Urinary bladder (tissue), 4 donors: ENCODE data around the gene CD86. TPM values are rescaled to one million over a fixed set of nuclear protein-coding genes. Genes with fewer than 3 reads are reported as not detected.

Experiments
- DNase-seq: peaks from one replicate; pipeline ENCODE4 v3.0.0-alpha.2; 2015; ENCODE audit errors: extremely low spot score
- H3K27ac ChIP-seq: one replicate; pipeline ENCODE4 v1.5.1; 2013; ENCODE audit warnings: low read depth, mild to moderate bottlenecking, moderate library complexity
- H3K36me3 ChIP-seq: one replicate; pipeline ENCODE4 v1.6.1; 2013; ENCODE audit warnings: mild to moderate bottlenecking, moderate library complexity; ENCODE audit not compliant: insufficient read depth
- H3K4me1 ChIP-seq: one replicate; pipeline ENCODE4 v1.6.1; 2013; ENCODE audit warnings: mild to moderate bottlenecking, moderate library complexity; ENCODE audit not compliant: insufficient read depth
- H3K4me3 ChIP-seq: one replicate; pipeline ENCODE4 v1.5.1; 2013; ENCODE audit warnings: low read depth, low read length
- WGBS: extraction: QIAGEN DNeasy Blood & Tissue Kit; methylation state at CpG from one replicate; pipeline ENCODE4 v1.1.7; 2013; 5-methylcytosine and 5-hydroxymethylcytosine counted together
- polyA plus RNA-seq: library from polyadenylated mRNA; stranded (reverse); fragments of 200-250 nt; gene quantifications from one replicate; pipeline ENCODE4 v1.2.3, GENCODE V29; 2013
- total RNA-seq: library from RNA; depleted of rRNA; stranded (reverse); fragments of >200 nt; gene quantifications from one replicate; pipeline ENCODE4 v1.2.3, GENCODE V29; 2014
- donor health status: healthy with polysubstance abuse.
- donor health status: healthy.

Gene CD86, protein sequence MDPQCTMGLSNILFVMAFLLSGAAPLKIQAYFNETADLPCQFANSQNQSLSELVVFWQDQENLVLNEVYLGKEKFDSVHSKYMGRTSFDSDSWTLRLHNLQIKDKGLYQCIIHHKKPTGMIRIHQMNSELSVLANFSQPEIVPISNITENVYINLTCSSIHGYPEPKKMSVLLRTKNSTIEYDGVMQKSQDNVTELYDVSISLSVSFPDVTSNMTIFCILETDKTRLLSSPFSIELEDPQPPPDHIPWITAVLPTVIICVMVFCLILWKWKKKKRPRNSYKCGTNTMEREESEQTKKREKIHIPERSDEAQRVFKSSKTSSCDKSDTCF
- 6.1 TPM for total RNA-seq
- polyA plus RNA-seq = 3.4 TPM

DNA sequence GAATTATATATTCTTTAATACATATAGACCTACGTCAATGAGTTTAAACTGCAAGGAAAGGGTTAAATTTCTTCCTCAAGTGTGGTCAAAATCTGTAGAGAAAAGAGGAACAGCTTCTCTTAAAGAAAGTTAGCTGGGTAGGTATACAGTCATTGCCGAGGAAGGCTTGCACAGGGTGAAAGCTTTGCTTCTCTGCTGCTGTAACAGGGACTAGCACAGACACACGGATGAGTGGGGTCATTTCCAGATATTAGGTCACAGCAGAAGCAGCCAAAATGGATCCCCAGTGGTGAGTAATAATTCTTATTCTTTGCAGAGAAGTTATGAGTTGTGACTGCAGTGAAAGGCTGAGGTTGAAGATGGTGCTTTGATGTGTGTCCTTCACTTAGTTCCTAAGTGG is at the start of gene CD86:
Gene CD86 (plus strand): TSS at position 148 of the 400 bp plus-strand sequence. CDS start 128 bp downstream, at position 276.
- DNase-seq = no peak
- no peaks in the 10 kb centered on the region for H3K4me1 ChIP-seq
- no peak within 1 kb of the TSS for H3K27ac ChIP-seq
- 46% methylated on average over 3 of the region's 3 CpGs for WGBS
- no peaks in the 10 kb centered on the region for H3K36me3 ChIP-seq
- no peak within 1 kb of the TSS for H3K4me3 ChIP-seq

DNA sequence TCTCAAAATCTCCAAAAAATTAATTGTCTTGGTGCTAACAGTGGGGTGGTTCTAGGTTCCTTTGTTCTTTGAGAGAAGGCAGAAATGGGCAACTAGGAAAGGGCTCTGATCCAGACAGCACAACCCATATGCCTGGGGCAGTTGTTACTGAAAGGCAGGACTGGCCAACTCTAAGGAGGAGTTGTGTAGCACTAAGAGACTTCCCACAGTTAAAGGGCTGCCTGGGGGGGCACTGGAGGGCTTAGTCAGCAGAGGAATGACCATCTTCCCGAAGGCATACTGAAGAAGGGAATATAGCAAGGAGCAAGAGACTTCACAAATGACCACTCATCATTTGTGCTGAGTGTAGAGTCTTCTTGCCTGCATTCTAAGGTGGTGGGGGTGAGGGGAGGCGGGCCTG is 48.9 kb upstream of the CD86 start:
- DNase-seq = no peak
- 81% methylated on average over 2 of the region's 2 CpGs for WGBS
- Histone ChIP-seq H3K4me3 (no peak overlapping the region), H3K27ac (no peak overlapping the region), H3K36me3 (no peaks in the 10 kb centered on the region), H3K4me1 (no peaks in the 10 kb centered on the region)

DNA sequence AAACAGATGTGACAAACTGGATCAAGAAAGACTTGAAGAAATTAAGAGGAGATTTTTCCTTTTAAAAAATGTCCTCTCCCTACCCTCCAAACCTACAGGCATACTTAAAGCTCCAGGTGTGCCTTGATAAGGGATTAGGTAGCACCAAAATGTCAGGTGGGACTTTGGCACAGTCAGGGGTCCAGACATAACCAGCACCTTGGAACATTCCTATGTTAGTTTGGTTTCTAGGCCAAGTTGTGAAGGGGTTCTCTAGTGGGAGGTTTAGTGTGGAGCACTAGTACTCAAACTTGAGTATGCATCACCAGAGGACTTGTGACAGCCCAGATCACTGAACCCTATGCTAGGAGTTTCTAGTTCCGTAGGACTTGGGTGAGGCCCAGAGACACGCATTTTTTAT is 47.0 kb upstream of the CD86 start:
- Histone ChIP-seq H3K27ac (no peak overlapping the region), H3K4me3 (no peak overlapping the region), H3K4me1 (no peaks in the 10 kb centered on the region), H3K36me3 (no peaks in the 10 kb centered on the region)
- WGBS = 92% methylated on average over 2 of the region's 2 CpGs
- no peak for DNase-seq

DNA sequence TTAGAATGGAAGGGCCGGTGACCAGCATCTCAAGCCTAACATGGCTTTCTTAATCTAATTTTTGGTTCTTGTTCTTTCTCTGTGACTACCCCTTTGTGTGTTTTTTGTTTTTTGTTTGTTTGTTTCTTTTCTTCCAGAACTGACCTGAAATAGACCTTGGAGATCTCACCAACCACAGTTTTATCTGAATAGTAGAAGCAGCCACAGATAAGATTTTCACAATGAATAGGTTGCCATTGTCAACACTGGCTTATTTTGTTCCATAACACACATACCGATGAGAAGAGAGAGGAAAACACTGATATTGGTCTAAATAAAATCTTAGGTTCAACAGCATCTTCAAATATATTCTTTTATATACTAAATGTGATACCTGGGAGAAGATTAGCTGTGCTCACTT is 44.7 kb upstream of the CD86 start:
- H3K27ac ChIP-seq = no peak overlapping the region
- no peak overlapping the region for H3K4me3 ChIP-seq
- no peaks in the 10 kb centered on the region for H3K36me3 ChIP-seq
- DNase-seq = no peak
- no peaks in the 10 kb centered on the region for H3K4me1 ChIP-seq
- WGBS = 82% methylated on average over 2 of the region's 2 CpGs

DNA sequence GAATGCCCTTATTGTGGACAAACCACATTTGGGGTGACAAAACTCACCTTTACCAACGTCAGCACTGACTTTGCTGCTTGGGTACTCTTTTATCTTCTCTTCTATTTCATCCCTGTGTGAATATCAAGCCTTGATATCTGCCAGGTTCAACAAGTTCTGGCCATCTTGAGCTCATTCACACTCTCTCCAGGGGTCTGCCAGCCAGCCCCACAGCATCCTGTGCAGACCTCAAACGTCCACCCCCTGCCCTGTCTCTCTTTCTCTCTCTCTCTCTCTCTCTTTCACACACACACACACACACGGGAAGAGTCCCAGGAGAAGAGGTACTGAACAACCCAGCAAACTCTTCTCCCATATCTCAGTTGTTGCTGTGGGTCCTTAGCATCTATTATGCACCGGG is 43.8 kb upstream of the CD86 start:
- no peaks in the 10 kb centered on the region for H3K4me1 ChIP-seq
- WGBS = 40% methylated on average over 4 of the region's 4 CpGs
- DNase-seq = no peak
- no peak overlapping the region for H3K4me3 ChIP-seq
- no peaks in the 10 kb centered on the region for H3K36me3 ChIP-seq
- H3K27ac ChIP-seq = no peak overlapping the region

DNA sequence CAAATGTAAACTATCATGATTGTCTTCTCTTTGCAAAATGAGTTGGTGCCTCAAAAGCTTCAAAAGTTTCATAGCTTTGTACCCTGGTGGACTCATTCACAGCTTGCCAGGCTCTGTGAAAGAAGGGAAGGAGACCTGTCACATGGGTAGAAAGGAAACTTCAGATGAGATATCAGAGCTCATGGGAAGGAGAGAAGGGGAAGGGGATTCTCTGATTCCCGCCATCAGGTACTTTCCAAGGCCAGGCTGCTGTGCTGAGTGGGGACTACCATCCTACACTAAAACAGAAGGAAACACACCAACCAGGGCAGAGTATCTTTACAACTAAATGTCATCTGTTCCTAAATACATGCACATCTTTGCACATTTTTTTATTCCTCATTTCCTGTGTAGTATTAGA is 42.3 kb upstream of the CD86 start:
- no peak for DNase-seq
- H3K27ac ChIP-seq = no peak overlapping the region
- 65% methylated on average over 1 of the region's 1 CpG for WGBS
- H3K36me3 ChIP-seq = no peaks in the 10 kb centered on the region
- no peaks in the 10 kb centered on the region for H3K4me1 ChIP-seq
- H3K4me3 ChIP-seq = no peak overlapping the region

DNA sequence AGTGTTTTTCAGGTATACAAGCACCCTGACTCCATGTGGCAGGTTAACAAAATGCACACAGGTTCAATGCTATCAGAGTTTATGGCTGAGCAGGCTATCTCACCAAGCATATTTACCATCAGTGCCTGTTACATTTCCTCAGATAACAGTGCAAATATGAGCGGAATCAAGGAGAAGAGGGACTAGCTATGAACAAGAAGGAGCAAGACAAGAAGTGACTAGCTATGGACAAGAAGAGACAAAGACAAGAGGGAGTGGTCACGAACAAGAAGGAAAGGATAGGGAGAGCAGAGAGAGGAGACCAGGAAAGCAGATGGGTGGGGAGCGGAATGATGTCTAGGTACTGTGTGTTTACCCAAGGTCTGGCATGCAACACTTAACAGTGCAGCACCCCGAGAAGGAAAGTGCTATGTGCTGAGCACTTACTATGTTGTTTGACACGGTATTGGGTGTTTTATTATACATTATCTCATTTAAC is 41.7 kb upstream of the CD86 start:
- no peak for DNase-seq
- Histone ChIP-seq H3K4me1 (no peaks in the 10 kb centered on the region), H3K27ac (no peak overlapping the region), H3K36me3 (no peaks in the 10 kb centered on the region), H3K4me3 (no peak overlapping the region)
- 65% methylated on average over 5 of the region's 5 CpGs for WGBS

DNA sequence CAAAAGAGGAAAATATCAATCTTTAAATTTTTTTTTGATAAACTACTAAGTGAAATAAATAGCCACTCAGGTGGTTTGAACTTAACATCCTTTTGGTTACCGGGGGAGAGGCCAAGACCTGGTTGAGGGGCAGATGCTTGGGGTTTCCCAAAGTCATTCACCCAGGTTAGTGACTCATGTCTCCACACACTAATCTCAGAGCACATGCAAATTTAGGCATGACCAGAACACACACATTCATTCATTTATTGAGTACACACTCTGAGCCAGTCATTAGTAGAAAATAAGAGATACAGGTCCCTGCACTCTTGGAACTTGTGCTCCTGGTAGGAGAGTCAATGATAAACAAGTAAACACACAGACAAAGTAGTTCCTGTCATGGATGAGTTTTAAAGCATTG is 40.4 kb upstream of the CD86 start:
- Histone ChIP-seq H3K4me3 (no peak overlapping the region), H3K27ac (no peak overlapping the region), H3K36me3 (no peaks in the 10 kb centered on the region), H3K4me1 (no peaks in the 10 kb centered on the region)
- DNase-seq = no peak
- WGBS = 83% methylated on average over 1 of the region's 1 CpG

DNA sequence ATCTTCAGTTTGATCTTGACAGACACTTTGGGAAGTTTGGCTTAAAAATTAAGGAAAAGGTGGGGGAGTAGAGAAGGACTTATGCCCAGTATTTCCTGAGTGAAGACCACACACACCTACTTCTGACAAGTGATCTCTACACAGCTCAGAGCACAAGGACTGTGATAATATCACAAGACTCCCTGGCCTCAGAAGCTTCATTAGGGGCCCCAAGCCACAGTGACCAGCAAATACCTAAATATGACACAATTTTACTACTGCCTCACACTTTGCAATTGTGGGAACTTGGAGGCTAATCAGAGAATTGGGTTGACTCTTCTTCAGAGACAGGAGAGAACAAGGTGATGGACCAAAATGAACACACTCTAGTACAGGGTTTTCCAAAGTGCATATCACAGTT is 35.7 kb upstream of the CD86 start:
- no peaks in the 10 kb centered on the region for H3K36me3 ChIP-seq

DNA sequence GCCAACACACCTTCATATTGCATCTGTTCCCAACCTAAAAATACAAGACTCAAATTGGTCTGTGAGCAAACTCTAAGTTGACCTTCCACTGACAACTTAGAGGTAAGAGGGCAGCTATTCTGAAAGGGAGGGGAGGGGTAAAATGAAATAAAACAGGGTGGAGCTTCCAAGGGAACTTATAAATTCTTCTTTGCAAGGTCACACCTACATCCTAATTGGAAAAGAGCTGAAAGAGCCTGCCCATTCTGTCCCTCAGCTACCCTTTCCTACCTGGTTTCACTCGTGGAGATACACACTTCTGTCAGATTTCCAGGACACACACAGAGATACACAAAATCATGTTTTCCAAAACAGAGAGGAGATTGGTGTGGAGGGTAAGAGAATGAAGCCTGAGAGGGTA is 34.1 kb upstream of the CD86 start:
- Histone ChIP-seq H3K27ac (no peak overlapping the region), H3K4me1 (no peaks in the 10 kb centered on the region), H3K4me3 (no peak overlapping the region), H3K36me3 (no peaks in the 10 kb centered on the region)
- whole genome bisulfite sequencing = 57% methylated on average over 1 of the region's 1 CpG
- no peak for DNase-seq

More for the DNA sequence above, 35.7 kb upstream of the CD86 start:
- H3K27ac ChIP-seq = no peak overlapping the region
- no peaks in the 10 kb centered on the region for H3K4me1 ChIP-seq
- H3K4me3 ChIP-seq = no peak overlapping the region
- no peak for DNase-seq

DNA sequence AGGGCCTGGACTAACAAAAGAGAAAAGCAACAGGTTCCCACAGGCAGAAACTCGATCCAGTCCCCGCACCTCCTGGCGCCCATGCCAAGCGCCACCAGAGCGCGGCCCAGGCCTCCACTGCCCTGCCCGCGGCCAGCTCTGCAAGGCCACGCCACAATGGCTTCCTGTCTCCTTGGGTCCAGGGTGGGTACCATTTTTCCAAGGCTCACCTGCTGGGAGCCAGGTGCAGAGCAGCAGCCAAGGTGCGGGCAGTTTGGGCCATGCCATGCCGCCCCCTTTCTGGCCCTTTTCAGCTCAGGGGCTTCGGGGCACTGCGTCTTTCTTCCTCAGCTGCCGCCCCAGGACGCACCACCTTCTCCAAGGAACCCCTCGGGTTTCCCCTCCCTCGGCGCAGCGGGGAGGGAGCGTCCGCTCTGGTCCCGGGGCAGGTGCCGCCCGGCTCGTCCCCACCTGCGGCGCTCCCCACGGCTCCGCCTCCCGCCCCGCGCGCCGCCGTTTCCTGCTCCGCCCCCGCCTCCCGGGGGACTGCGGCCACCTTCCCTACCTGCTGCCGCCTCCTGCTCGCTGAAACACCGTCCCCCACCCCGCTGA is 33.3 kb upstream of the CD86 start, which contains the start of gene ILDR1:
Gene ILDR1 (minus strand): TSS at position 437 of the 591 bp plus-strand sequence. CDS start 170 bp downstream, at position 267.
- no peaks in the 10 kb centered on the region for H3K4me1 ChIP-seq
- H3K36me3 ChIP-seq = no peaks in the 10 kb centered on the region
- DNase-seq = no peak
- WGBS = 8% methylated on average over 43 of the region's 43 CpGs
- H3K4me3 ChIP-seq = peak within 1 kb of the TSS; percentile 12
- peak within 1 kb of the TSS; percentile 51 for H3K27ac ChIP-seq

DNA sequence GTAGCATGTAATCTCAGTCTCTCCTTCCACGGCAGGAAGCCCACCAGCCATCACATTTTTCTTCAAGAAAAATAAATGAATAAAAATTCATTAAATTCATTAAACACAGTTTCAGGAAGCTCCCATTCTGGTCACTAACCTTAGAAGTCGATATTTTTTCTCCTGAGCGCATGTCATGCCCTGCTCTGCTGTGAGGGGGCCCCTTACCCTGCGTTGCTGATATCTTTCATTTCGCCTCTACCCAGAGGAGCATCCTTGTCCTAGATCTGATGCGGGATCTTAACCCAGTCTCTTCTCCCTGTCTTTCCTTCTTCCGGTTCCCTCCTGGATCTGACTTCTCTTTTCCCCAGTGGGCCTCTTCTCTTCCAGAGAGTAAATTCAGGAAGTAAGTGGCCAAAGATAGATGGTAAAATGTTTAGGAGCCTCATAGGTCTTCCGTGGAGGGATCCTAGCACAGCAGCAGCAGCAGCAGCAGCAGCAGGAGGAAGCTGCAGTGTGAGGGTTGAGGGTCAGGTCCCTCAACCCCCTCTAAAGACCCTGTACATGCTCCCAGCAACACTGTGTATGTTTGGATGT is 31.7 kb upstream of the CD86 start:
- WGBS = 59% methylated on average over 8 of the region's 8 CpGs
- Histone ChIP-seq H3K4me1 (no peaks in the 10 kb centered on the region), H3K36me3 (no peaks in the 10 kb centered on the region), H3K27ac (no peak overlapping the region), H3K4me3 (no peak overlapping the region)
- no peak for DNase-seq

DNA sequence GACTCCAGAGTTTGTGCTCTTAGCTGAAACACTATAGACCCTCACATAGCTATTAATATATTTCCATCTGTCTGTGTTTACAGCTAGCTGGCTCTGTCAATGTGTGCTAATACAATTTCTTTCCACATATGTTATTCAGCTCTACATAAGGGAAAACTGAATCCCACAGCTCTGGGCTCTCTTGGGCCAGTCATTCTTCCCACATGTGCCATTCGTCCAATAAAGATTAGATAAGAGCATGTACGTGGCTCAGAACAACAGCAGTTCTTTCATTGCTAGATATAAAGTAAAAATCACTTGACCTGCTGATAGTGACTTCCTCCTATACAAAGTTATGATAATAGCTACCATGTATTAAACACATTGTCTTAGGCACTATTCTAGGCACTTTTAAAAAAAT is 30.4 kb upstream of the CD86 start:
- WGBS = 13% methylated on average over 2 of the region's 2 CpGs
- Histone ChIP-seq H3K36me3 (no peaks in the 10 kb centered on the region), H3K4me1 (no peaks in the 10 kb centered on the region), H3K27ac (no peak overlapping the region), H3K4me3 (no peak overlapping the region)
- no peak for DNase-seq

DNA sequence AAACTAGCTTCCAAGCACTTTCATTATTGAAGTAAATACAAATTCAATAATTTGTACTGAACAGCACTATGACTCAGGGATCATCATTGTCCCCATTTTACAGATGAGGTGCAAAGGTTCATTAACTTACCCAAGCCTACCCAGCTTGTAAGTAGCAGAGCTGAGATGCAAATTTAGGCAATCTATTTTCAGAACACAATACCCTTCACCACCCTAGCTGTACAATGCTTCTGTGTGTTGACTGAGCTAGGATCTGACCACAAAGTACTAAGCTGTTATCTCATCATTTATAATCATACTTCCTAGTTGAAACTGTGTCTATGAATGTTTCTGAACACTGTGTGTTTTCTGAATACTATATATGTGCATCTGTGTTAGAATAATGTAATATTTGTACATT is 29.9 kb upstream of the CD86 start:
- DNase-seq = no peak
- H3K36me3 ChIP-seq = no peaks in the 10 kb centered on the region
- H3K4me3 ChIP-seq = no peak overlapping the region
- H3K4me1 ChIP-seq = no peaks in the 10 kb centered on the region
- no peak overlapping the region for H3K27ac ChIP-seq
